Ectodermal cell (in vitro differentiated cells): Measurements from ENCODE around the gene DENND10.
A peak's percentile ranks its signal among the peaks of the same experiment; 100 is the strongest.
"Not testable (repeated sequence)": the region's sequence is repeated elsewhere in the genome, so short reads cannot be mapped to it uniquely, and the experiment has no call there.

ENCODE experiments used
- H3K27ac ChIP-seq: 2 replicates; pipeline ENCODE4 v1.7.0; 2013; ENCODE audit warnings: mild to moderate bottlenecking, low read depth, low read length; ENCODE audit not compliant: insufficient read depth, poor library complexity, severe bottlenecking
- H3K27me3 ChIP-seq: 2 replicates; pipeline ENCODE4 v1.7.0; 2013; ENCODE audit warnings: mild to moderate bottlenecking, low read length; ENCODE audit not compliant: insufficient read depth, control insufficient read depth, poor library complexity, severe bottlenecking
- H3K36me3 ChIP-seq: one replicate; pipeline ENCODE4 v1.7.0; 2013; ENCODE audit warnings: low read length; ENCODE audit not compliant: control insufficient read depth, insufficient read depth
- H3K4me1 ChIP-seq: one replicate; pipeline ENCODE4 v1.7.0; 2013; ENCODE audit warnings: low read length; ENCODE audit not compliant: control insufficient read depth, insufficient read depth
- H3K4me3 ChIP-seq: 2 replicates; pipeline ENCODE4 v1.7.0; 2013; ENCODE audit warnings: low read depth, low read length, control low read depth; ENCODE audit not compliant: insufficient read depth
- H3K9me3 ChIP-seq: 2 replicates; pipeline ENCODE4 v1.7.0; 2013; ENCODE audit warnings: mild to moderate bottlenecking, low read length, moderate library complexity; ENCODE audit not compliant: control insufficient read depth
- WGBS, 2 experiments: methylation state at CpG; one replicate each; pipeline ENCODE4 v1.1.7; 2013; ENCODE audit warnings: missing lambda C conversion rate in 2 of 2; 5-methylcytosine and 5-hydroxymethylcytosine counted together

Gene DENND10

DNA sequence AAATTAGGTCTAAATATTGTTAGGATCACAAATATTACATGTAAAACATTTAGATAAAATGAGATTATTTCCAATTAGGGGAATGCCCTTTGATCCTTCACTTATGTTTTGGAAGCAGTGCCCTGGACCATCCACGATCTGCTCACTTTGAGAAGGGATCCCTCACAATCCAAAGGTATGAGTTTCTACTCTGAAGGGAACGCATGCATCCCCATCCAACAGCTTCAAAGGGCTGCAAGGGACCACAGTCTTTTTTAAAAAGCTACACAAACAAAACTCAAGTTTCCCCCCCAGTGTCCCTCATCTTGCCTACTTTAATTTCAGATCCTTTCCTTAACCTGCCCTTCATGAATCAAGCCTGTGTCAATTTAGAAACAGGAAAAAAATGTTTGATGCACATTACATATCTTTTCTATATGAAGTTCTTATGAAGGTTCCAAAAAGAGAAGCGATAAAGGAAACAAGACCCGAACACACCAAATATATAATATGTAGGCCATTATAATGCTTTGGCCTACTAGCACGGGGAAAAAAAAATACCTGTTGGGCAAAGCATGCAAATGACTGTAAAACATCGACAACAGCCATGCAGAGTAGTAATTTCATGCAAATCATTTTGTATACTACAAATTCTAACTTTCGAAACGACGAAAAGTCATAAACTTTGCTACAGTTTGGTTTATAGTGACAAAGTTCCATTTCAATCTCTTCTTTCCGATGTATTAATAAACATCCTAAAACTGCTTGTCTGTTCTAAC lies 25.3 kb upstream of the DENND10 start:
- peak overlapping the region; percentile 78 for H3K4me3 ChIP-seq
- H3K27ac ChIP-seq = no peak overlapping the region
- no peaks in the 10 kb centered on the region for H3K27me3 ChIP-seq
- no peaks in the 10 kb centered on the region for H3K4me1 ChIP-seq
- no peaks in the 10 kb centered on the region for H3K36me3 ChIP-seq
- WGBS, 2 experiments = 49 to 59% methylated on average over 9 to 10 of the region's 10 CpGs
- H3K9me3 ChIP-seq = no peaks in the 10 kb centered on the region

DNA sequence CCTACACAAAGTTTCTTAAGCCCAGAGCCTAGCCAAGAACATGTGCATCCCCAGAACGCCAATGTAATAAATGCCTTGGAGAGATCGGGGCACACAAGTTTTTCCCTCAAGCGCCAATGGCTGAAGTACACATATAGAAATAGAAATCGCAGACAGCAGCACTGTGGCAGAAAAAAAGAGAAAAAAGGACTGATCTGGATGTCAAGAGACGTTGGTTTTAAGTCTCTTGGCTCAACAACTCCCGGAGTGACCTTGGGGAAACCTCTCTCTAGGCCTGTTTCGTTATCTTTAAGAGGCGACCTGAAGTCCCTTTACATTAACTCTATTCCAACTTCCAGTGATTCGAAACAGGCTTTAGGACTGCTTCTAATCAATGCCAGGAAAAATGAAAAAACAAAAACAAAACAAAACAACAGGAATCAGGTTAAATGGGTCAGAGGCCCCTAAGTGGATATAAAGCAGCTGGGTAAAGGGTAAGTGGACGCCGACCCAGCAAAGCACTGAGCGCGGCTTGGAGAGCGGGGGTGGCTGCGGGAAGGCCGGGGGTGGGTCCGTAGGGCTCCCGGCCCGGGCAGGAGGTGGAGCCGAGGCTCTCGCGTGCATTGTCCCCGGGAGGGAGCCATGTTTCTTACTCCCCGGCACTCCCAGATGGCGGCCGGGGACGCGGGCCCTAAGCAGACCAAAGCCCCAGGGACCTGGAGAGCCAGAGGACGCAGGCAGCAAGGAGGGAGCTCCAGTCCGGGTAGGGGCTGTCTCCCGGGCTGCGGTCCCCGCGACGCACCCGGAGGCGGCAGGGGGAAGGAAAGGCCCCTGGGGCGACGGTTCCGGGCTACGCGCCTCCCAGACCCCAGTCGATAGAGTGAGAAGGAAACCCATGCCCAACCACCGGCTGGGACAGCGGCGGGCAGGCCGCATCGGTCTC lies 24.1 kb upstream of the DENND10 start:
- Histone ChIP-seq H3K9me3 (no peaks in the 10 kb centered on the region), H3K4me1 (no peaks in the 10 kb centered on the region), H3K27me3 (no peaks in the 10 kb centered on the region), H3K4me3 (peak overlapping the region; percentile 78), H3K36me3 (no peaks in the 10 kb centered on the region), H3K27ac (peak overlapping the region; percentile 68)
- 0 to 1% methylated on average over 48 of the region's 48 CpGs for WGBS, 2 experiments

DNA sequence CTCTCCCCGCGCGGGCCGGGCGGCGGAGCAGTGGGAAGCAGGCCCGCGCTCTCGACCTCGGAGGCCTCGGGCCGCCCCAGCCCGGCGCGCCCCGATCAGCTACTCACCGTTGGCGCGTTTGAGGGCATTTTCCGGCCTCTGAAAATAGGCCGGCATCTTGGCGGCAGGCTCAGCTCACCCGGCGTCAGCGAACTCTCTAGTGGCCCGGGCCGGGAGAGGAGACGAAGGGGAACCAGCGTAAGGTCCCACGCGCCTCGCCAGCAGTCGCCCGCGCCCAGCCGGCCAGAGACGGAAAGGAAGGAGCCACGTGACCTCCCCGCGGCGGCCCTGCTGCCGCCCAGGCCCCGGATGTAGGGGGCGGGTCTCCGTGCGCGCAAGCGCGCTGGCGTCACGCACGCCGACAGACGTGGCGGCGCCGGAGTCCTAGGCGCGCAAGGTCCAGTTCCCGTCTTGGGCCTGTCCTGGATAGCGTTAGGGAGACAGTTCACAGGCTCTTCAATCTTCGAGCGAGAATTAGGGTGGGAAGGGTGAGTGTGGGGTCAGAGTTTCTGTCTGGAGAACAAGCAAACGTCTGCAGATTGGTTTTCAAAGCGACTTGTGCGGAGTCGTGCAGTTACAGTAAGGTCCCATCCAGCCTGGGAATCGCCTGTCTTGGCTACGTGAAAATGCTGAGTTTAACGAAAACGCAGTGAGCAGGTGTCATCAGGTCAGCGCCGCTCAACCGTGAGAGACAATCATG lies 23.2 kb upstream of the DENND10 start, which contains the start of gene EIF3A:
EIF3A (minus strand) TSS at position 297 of the 739 bp plus-strand sequence; CDS start at position 156, 141 bp downstream.
- Histone ChIP-seq H3K9me3 (no peaks in the 10 kb centered on the region), H3K4me3 (peak within 1 kb of the TSS; percentile 78), H3K27ac (peak within 1 kb of the TSS; percentile 91), H3K36me3 (no peaks in the 10 kb centered on the region), H3K4me1 (no peaks in the 10 kb centered on the region), H3K27me3 (no peaks in the 10 kb centered on the region)
- 0% methylated on average over 74 of the region's 74 CpGs for WGBS, 2 experiments

DNA sequence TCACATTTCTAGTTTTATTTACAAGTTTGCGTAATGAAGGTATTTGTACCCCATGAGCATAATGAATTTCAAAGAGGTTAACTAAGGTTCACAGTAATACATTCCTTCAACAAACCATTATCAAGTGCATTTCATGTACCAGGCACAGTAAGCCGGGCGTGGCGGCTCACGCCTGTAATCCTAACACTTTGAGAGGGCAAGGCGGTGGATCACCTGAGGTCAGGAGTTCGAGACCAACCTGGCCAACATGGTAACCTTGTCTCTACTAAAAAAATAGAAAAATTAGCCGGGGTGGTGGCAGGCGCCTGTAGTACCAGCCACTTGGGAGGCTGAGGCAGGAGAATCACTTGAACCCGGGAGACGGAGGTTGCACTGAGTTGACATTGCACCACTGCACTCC lies 19.0 kb upstream of the DENND10 start:
- Histone ChIP-seq H3K27me3 (no peaks in the 10 kb centered on the region), H3K9me3 (no peaks in the 10 kb centered on the region), H3K36me3 (no peaks in the 10 kb centered on the region), H3K4me3 (no peak overlapping the region), H3K4me1 (no peaks in the 10 kb centered on the region), H3K27ac (no peak overlapping the region)
- WGBS, 2 experiments = 91 to 93% methylated on average over 11 of the region's 11 CpGs

DNA sequence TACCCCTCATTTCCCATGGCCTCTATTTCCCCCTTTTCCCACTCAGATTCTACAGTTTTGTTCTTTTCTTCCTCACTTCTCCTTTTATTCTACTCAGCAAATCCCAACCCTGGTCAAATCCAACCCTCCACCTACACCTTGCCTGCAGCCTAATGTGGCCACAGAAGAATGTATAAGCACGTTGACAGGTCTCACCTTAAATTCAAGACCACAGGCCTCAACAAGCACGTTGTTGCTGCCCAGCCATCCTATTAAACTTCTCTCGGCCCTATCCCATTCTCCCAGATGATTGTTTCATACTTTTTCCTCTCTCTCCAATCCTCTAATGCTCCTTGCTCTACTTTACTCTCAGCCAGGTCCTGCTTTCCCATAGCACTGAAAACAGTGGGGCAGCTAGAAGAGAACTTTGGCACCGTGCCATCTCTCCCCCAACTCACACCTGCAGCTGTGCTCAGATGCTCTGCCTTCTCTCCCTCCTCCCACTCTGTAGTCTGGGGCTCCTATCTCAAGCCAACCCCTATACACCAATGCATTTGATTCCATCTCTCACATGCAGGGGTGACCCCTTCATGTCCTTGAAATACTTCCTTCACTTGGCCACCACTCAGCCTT lies 16.5 kb upstream of the DENND10 start:
- Histone ChIP-seq H3K4me1 (no peaks in the 10 kb centered on the region), H3K27ac (no peak overlapping the region), H3K27me3 (no peaks in the 10 kb centered on the region), H3K4me3 (no peak overlapping the region), H3K9me3 (no peaks in the 10 kb centered on the region), H3K36me3 (no peaks in the 10 kb centered on the region)
- WGBS, 2 experiments = 84 to 86% methylated on average over 4 of the region's 4 CpGs

DNA sequence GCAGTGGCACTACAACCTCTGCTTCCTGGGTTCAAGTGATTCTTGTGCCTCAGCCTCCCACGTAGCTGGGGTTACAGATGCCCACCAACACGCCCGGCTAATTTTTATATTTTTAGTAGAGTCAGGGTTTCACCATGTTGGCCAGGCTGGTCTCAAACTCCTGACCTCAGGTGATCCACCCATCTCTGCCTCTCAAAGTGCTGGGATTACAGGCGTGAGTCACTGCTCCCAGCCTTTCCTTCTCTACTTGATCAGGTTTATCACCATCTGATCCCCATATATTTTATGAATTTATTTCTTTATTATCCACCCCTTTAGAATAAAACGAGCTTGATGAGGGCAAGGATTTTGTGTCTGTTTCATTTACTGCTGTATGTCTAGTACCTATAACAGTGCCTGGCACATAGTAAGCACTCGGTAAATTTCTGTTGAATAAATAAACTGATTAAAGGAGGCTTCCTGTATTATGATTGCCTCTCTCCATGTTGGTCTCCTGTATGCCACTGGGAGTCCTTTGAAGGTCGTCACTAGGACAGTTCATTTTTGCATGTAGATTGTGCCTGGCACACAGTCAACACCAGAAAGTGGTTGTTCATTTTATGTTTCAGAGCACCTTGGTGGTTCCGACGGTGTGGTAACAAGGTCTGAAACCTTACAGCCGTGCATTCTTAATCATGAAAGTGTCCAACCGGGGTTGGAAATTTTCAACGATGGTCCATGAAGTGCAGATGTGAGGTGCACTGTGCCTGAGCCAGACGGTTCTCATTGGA lies 13.7 kb upstream of the DENND10 start:
- H3K27ac ChIP-seq = no peak overlapping the region
- 92 to 95% methylated on average over 13 of the region's 13 CpGs for WGBS, 2 experiments
- H3K4me3 ChIP-seq = no peak overlapping the region
- H3K4me1 ChIP-seq = no peaks in the 10 kb centered on the region
- H3K36me3 ChIP-seq = no peaks in the 10 kb centered on the region
- no peaks in the 10 kb centered on the region for H3K27me3 ChIP-seq
- H3K9me3 ChIP-seq = no peaks in the 10 kb centered on the region

DNA sequence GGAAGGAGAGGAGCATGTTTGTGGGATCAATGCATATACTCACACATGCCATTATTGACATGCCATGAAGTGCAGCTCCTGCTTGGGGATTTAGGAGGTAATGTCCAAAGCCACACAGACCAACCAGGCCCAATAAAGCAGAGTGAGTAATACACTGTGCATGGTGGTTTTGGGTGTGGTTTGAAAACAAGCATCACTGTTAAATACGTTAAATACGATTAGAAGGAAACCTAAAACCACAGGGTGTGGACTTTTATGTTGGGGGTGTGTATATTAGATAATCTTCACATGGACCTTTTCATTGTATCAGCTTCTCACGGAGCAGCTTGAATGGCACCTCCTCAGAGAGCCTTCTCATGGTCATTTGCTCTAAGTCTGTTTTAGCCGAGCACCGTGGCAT lies 12.9 kb upstream of the DENND10 start:
- no peaks in the 10 kb centered on the region for H3K27me3 ChIP-seq
- no peak overlapping the region for H3K4me3 ChIP-seq
- 93 to 96% methylated on average over 5 of the region's 5 CpGs for WGBS, 2 experiments
- no peaks in the 10 kb centered on the region for H3K4me1 ChIP-seq
- no peaks in the 10 kb centered on the region for H3K36me3 ChIP-seq
- no peak overlapping the region for H3K27ac ChIP-seq
- no peaks in the 10 kb centered on the region for H3K9me3 ChIP-seq

DNA sequence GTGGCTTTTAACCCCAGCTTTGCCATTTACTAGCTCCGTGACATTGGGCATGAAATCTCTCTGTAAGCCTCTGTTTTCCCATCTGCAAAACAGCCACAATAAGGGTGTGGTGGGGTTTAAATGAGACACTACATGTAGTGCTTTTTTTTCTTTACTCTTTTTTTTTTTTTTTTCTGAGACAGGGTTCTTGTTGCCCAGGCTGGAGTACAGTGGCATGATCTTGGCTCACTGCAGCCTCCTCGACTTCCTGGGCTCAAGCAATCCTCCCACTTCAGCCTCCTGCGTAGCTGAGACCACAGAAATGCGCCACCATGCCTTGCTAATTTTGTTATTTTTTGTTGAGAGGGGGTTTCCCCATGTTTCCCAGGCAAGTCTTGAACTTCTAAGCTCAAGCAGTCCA lies 8.3 kb upstream of the DENND10 start:
- no peaks in the 10 kb centered on the region for H3K4me1 ChIP-seq
- H3K36me3 ChIP-seq = no peaks in the 10 kb centered on the region
- no peaks in the 10 kb centered on the region for H3K27me3 ChIP-seq
- H3K9me3 ChIP-seq = no peaks in the 10 kb centered on the region
- H3K27ac ChIP-seq = no peak overlapping the region
- 86 to 94% methylated on average over 3 to 4 of the region's 4 CpGs for WGBS, 2 experiments
- no peak overlapping the region for H3K4me3 ChIP-seq

DNA sequence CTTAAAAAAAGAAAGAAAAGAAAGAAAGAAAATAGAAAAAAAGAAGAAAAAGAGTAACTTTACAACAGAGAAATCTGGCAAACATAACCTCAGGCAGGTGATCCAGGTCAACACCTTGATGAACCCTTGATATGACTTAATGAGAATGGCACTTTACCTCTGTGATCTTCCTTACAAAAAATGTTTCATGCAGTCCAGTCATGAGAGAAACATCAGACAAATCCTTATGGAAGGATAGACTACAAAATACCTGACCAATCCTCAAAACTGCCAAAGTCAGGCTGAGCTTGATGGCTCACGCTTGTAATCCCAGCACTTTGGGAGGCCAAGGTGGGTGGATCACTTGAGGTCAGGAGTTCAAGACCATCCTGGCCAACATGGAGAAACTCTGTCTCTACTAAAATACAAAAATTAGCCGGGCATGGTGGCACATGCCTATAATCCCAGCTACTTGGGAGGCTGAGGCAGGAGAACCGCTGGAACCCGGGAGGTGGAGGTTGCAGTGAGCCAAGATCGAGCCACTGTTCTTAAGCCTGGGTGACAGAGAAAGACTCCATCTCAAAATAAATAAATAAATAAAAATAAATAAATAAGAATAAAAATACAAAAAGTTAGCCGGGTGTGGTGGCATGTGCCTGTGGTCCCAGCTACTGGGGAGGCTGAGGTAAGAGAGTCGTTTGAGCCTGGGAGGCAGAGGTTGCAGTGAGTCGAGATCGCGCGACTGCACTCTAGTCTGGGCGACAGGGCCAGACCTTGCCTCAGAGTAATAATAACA lies 7.1 kb upstream of the DENND10 start:
- H3K27ac ChIP-seq, H3K4me1 ChIP-seq, H3K4me3 ChIP-seq, H3K36me3 ChIP-seq, H3K9me3 ChIP-seq, H3K27me3 ChIP-seq: not testable (repeated sequence)
- WGBS, 2 experiments = 93 to 96% methylated on average over 11 of the region's 12 CpGs
